ENCODE measurements around the gene MTARC2. TPM values are rescaled to one million over a fixed set of nuclear protein-coding genes. Genes with fewer than 3 reads are reported as not detected.
"Not testable (repeated sequence)": the region's sequence is repeated elsewhere in the genome, so short reads cannot be mapped to it uniquely, and the experiment has no call there.

Gene MTARC2
- total and polyA plus RNA-seq, 8 donors: 7.3 to 83.4 (median 20.9) TPM

- Histone ChIP-seq H3K27me3 (no peaks in the 10 kb centered on the region), H3K4me1 (peaks cover 13 to 30% (median 21%) of the 10 kb centered on the region in 4 donors), H3K36me3 (no peaks in the 10 kb centered on the region), H3K27ac (peak overlapping the region; percentile 22 to 87 (median 74)), H3K9me3 (no peaks in the 10 kb centered on the region), H3K4me3 (peak overlapping the region in 3 of 4 donors; percentile 5 to 23 (median 6))
- TF ChIP-seq POLR2A (IDR thresholded peaks at IDR 0.05) (no peak), CTCF (IDR thresholded peaks at IDR 0.05) (peak in 5 of 7 experiments; percentile 83 to 96 (median 85)), POLR2AphosphoS5 (IDR thresholded peaks at IDR 0.05) (peak; percentile 22 to 79 (median 37)), EP300 (IDR thresholded peaks at IDR 0.05) (no peak)
- WGBS, 5 donors: 2 to 7% (median 4%) methylated on average over 14 to 15 of the region's 15 CpGs
- intact Hi-C loops (cut with DNase I; ENCODE audit: low total_unique reads): loop anchor here (10.0 kb wide), 1 partner anchor 48 kb away; no protein-coding TSS in a partner anchor
- peak; percentile 73 to 91 for DNase-seq
Measured at GRCh38 chr1:220733086-220733601, 15.0 kb upstream of the MTARC2 start.

GRCh38 chr1:220734571-220735326 is 13.4 kb upstream of the MTARC2 start:
- H3K4me3 ChIP-seq: no peak overlapping the region

GRCh38 chr1:220736283-220736682 is 11.8 kb upstream of the MTARC2 start:
- DNase-seq, H3K36me3 ChIP-seq, H3K27me3 ChIP-seq, H3K27ac ChIP-seq, H3K4me3 ChIP-seq, H3K9me3 ChIP-seq: not testable (repeated sequence)
- intact Hi-C loops (cut with DNase I; ENCODE audit: low total_unique reads): loop anchor here (10.0 kb wide), 1 partner anchor 51 kb away; no protein-coding TSS in a partner anchor
- H3K4me1 ChIP-seq: peaks cover 13 to 30% (median 21%) of the 10 kb centered on the region in 4 donors
- 95 to 97% (median 97%) methylated on average over 7 of the region's 7 CpGs for WGBS, 5 donors

More at GRCh38 chr1:220734571-220735326, 13.4 kb upstream of the MTARC2 start:
- no peaks in the 10 kb centered on the region for H3K27me3 ChIP-seq
- TF ChIP-seq CTCF (IDR thresholded peaks at IDR 0.05) (no peak), POLR2AphosphoS5 (IDR thresholded peaks at IDR 0.05) (peak in 2 of 3 donors; percentile 30 to 32), POLR2A (IDR thresholded peaks at IDR 0.05) (no peak), EP300 (IDR thresholded peaks at IDR 0.05) (no peak)
- peak overlapping the region in 4 of 5 donors; percentile 20 to 74 (median 40) for H3K27ac ChIP-seq
- H3K36me3 ChIP-seq: no peaks in the 10 kb centered on the region
- peak in 1 of 2 donors; percentile 70 for DNase-seq
- intact Hi-C loops (cut with DNase I; ENCODE audit: low total_unique reads): loop anchor here (10.0 kb wide), 1 partner anchor 50 kb away; no protein-coding TSS in a partner anchor
- WGBS, 5 donors: 32 to 48% (median 44%) methylated on average over 11 of the region's 11 CpGs
- H3K9me3 ChIP-seq: no peaks in the 10 kb centered on the region
- peaks cover 13 to 30% (median 21%) of the 10 kb centered on the region in 4 donors for H3K4me1 ChIP-seq

- H3K9me3 ChIP-seq: no peaks in the 10 kb centered on the region
- WGBS, 5 donors: 53 to 73% (median 67%) methylated on average over 2 of the region's 2 CpGs
- H3K27me3 ChIP-seq: no peaks in the 10 kb centered on the region
- H3K4me1 ChIP-seq: no peaks in the 10 kb centered on the region
- DNase-seq: no peak
- intact Hi-C loops (cut with DNase I; ENCODE audit: low total_unique reads): no loop called here
- no peaks in the 10 kb centered on the region for H3K36me3 ChIP-seq
- no peak overlapping the region for H3K4me3 ChIP-seq
- H3K27ac ChIP-seq: no peak overlapping the region
- TF ChIP-seq POLR2AphosphoS5 (IDR thresholded peaks at IDR 0.05) (no peak), CTCF (IDR thresholded peaks at IDR 0.05) (no peak), POLR2A (IDR thresholded peaks at IDR 0.05) (no peak), EP300 (IDR thresholded peaks at IDR 0.05) (no peak)
Measured at GRCh38 chr1:220741349-220741748, 6.8 kb upstream of the MTARC2 start.

Measured in stomach (tissue), 9 donors.